Smooth muscle cell (in vitro differentiated cells): ENCODE measurements around the gene CIPC. TPM values are rescaled to one million over a fixed set of nuclear protein-coding genes. Genes with fewer than 3 reads are reported as not detected.
A peak's percentile ranks its signal among the peaks of the same experiment; 100 is the strongest.

Source experiments
- DNase-seq: peaks from one replicate; lab custom pipeline; 2025; ENCODE audit not compliant: unreplicated experiment; lab: John Stamatoyannopoulos, UW
- H2AFZ ChIP-seq: fragments of 200-600 bp; sonication (generic); 2 replicates; pipeline ENCODE4 v1.6.0; 2016; ENCODE audit warnings: antibody characterized with exemption, low read depth, mild to moderate bottlenecking
- H3F3A ChIP-seq: fragments of 200-600 bp; sonication (generic); 2 replicates; pipeline ENCODE4 v1.6.0; 2017; ENCODE audit warnings: antibody characterized with exemption, low read depth
- H3K27ac ChIP-seq: fragments of 200-600 bp; sonication (generic); 2 replicates; pipeline ENCODE4 v1.5.1; 2016; ENCODE audit warnings: low read depth, mild to moderate bottlenecking
- H3K27me3 ChIP-seq: fragments of 200-600 bp; sonication (generic); 2 replicates; pipeline ENCODE4 v1.6.1; 2016; ENCODE audit warnings: low read depth, mild to moderate bottlenecking
- H3K36me3 ChIP-seq: fragments of 200-600 bp; sonication (generic); 2 replicates; pipeline ENCODE4 v1.5.1; 2016; ENCODE audit warnings: low read depth
- H3K4me1 ChIP-seq: fragments of 200-600 bp; sonication (generic); 2 replicates; pipeline ENCODE4 v1.5.1; 2016; ENCODE audit warnings: low read depth
- H3K4me2 ChIP-seq: fragments of 200-600 bp; sonication (generic); 2 replicates; pipeline ENCODE4 v1.6.0; 2016; ENCODE audit warnings: mild to moderate bottlenecking
- H3K4me3 ChIP-seq: fragments of 200-600 bp; sonication (generic); 2 replicates; pipeline ENCODE4 v1.5.1; 2016; ENCODE audit warnings: mild to moderate bottlenecking
- H3K79me2 ChIP-seq: fragments of 200-600 bp; sonication (generic); 2 replicates; pipeline ENCODE4 v1.6.0; 2016; ENCODE audit warnings: low read depth, mild to moderate bottlenecking
- H3K9ac ChIP-seq: fragments of 200-600 bp; sonication (generic); 2 replicates; pipeline ENCODE4 v1.6.0; 2016; ENCODE audit warnings: low read depth
- H3K9me3 ChIP-seq: fragments of 200-600 bp; sonication (generic); replicated peaks from 2 replicates; pipeline ENCODE4 v1.5.1; 2016; ENCODE audit warnings: low read depth
- H4K20me1 ChIP-seq: fragments of 200-600 bp; sonication (generic); 2 replicates; pipeline ENCODE4 v1.6.0; 2016; ENCODE audit warnings: low read depth
- WGBS: methylation state at CpG from one replicate; pipeline ENCODE4 v1.1.7; 2016; ENCODE audit warnings: low lambda C conversion rate; 5-methylcytosine and 5-hydroxymethylcytosine counted together
- polyA plus RNA-seq: library from polyadenylated mRNA; unstranded; fragments of >200 nt; fragmentation: Nextera tagmentation; extraction: Ambion mirVana; gene quantifications from 2 replicates; pipeline ENCODE4 v1.2.1, GENCODE V29; 2016
- total RNA-seq: library from RNA; depleted of rRNA; stranded (reverse); fragments of >200 nt; gene quantifications from 2 replicates; pipeline ENCODE4 v1.2.3, GENCODE V29; 2014
- TF ChIP-seq, protein P1 (sequence below): fragments of 200-600 bp; sonication (generic); IDR thresholded peaks from 2 replicates; pipeline ENCODE4 v1.5.1; 2017; ENCODE audit warnings: borderline replicate concordance, mild to moderate bottlenecking, antibody characterized with exemption; ENCODE audit not compliant: insufficient read depth, poor library complexity, severe bottlenecking

Gene CIPC
- total and polyA plus RNA-seq, 2 experiments from 2014 or later = 3.6 to 15.1 TPM

DNA sequence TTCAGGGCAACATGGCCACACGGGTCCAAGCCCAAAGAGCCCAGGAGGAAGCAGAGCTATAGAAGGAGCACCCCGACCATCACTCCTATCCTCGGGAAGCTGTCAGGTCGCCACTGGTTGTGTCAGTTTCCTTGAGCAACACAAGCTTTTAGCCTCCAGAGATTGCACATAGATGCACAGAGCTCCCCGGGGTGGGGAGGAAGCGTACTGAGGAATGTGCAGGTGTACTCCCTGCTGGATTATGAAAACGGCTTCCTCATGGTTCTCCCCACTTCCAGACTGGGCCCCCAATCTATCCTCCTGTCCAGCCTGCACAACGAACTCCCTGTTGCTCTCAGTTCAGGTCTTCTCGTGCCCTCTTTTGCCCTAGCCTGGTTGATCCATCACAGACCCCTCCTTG lies 39.3 kb upstream of the CIPC start:
- H3K9me3 ChIP-seq = no peaks in the 10 kb centered on the region
- no peak overlapping the region for H3K4me3 ChIP-seq
- H4K20me1 ChIP-seq = no peaks in the 10 kb centered on the region
- no peaks in the 10 kb centered on the region for H3K4me1 ChIP-seq
- H3K36me3 ChIP-seq = no peaks in the 10 kb centered on the region
- H3K27me3 ChIP-seq = no peaks in the 10 kb centered on the region
- H3K4me2 ChIP-seq = peak overlapping the region; percentile 50
- H3K79me2 ChIP-seq = no peaks in the 10 kb centered on the region
- TF ChIP-seq, protein P1, sequence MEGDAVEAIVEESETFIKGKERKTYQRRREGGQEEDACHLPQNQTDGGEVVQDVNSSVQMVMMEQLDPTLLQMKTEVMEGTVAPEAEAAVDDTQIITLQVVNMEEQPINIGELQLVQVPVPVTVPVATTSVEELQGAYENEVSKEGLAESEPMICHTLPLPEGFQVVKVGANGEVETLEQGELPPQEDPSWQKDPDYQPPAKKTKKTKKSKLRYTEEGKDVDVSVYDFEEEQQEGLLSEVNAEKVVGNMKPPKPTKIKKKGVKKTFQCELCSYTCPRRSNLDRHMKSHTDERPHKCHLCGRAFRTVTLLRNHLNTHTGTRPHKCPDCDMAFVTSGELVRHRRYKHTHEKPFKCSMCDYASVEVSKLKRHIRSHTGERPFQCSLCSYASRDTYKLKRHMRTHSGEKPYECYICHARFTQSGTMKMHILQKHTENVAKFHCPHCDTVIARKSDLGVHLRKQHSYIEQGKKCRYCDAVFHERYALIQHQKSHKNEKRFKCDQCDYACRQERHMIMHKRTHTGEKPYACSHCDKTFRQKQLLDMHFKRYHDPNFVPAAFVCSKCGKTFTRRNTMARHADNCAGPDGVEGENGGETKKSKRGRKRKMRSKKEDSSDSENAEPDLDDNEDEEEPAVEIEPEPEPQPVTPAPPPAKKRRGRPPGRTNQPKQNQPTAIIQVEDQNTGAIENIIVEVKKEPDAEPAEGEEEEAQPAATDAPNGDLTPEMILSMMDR = no peak
- H3K27ac ChIP-seq = peak overlapping the region; percentile 71
- no peaks in the 10 kb centered on the region for H3F3A ChIP-seq
- 90% methylated on average over 9 of the region's 9 CpGs for WGBS
- H3K9ac ChIP-seq = peak overlapping the region; percentile 47
- no peak for DNase-seq
- H2AFZ ChIP-seq = no peak overlapping the region

DNA sequence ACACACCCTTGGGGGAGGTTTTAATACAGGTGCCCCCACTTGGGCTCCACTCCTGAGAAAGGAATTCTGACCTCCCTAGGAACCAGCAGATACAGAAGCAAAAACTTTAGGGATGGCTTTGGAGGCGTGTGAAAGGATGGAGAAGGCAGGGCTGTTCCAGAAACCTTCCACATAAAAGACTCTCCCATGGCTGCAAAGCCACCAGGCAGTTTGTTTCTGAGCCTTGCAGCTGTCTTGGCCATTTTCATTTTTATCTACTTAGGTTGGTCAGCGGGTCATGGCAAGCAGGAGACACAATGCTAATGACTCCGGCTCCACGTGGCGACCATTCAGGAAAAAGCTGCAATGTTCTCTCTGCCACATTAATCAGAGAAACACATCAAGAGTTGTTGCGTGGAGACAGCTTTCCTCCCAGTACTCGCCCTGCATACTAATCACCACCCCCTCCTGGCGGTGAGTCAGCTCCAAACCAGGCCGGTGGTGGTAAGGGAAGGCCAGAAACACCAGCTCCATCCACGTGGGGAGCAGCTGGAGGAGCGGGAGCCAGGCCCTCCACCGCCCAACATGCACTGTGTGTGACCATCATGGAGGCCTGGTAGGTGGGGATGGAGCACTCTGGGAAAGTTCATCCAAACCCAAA lies 38.7 kb upstream of the CIPC start:
- TF ChIP-seq, protein P1 = peak; percentile 33
- H3K9me3 ChIP-seq = no peaks in the 10 kb centered on the region
- no peaks in the 10 kb centered on the region for H3K27me3 ChIP-seq
- H3K27ac ChIP-seq = peak overlapping the region; percentile 71
- peak overlapping the region; percentile 50 for H3K4me2 ChIP-seq
- H3F3A ChIP-seq = no peaks in the 10 kb centered on the region
- H3K36me3 ChIP-seq = no peaks in the 10 kb centered on the region
- no peaks in the 10 kb centered on the region for H3K79me2 ChIP-seq
- H3K9ac ChIP-seq = peak overlapping the region; percentile 47
- no peaks in the 10 kb centered on the region for H3K4me1 ChIP-seq
- no peaks in the 10 kb centered on the region for H4K20me1 ChIP-seq
- H3K4me3 ChIP-seq = no peak overlapping the region
- peak; percentile 36 for DNase-seq
- WGBS = 11% methylated on average over 12 of the region's 12 CpGs
- H2AFZ ChIP-seq = no peak overlapping the region

DNA sequence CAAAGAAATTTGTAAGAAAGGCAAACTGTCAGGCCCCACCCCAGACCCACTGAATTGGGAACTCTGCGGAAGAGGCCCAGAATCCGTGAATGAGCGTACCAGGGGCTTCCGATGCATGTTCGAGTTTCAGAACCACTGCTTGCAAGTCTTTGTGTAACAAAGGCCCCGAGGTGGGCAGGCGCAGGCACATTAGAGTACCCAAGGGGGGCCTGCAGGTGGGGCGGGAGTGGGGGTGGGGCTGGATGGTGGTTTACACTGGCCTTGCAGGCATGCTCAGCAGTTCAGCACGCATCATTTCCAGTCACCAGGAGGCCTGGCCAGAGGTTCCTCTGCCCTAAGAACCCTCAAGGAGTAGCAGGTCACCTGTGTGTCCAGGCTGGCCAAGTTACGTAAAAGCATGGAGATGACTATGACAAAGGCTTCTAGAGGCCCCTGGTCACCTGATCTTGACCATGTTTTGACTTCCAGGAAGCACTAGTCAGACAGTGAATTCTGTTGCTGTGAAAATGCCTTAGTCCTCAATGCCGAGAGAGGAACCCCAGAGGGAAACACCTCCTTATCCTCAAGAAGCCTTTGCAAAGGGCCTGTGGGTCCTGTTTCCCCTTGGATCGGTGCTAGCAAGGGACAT lies 36.3 kb upstream of the CIPC start:
- Histone ChIP-seq H2AFZ (no peak overlapping the region), H3K27me3 (no peaks in the 10 kb centered on the region), H3K4me1 (no peaks in the 10 kb centered on the region), H3K4me3 (no peak overlapping the region), H3K9me3 (no peaks in the 10 kb centered on the region), H3F3A (no peaks in the 10 kb centered on the region), H3K27ac (no peak overlapping the region), H3K4me2 (no peak overlapping the region), H3K36me3 (no peaks in the 10 kb centered on the region), H4K20me1 (no peaks in the 10 kb centered on the region), H3K79me2 (no peaks in the 10 kb centered on the region), H3K9ac (no peak overlapping the region)
- no peak for DNase-seq
- WGBS = 87% methylated on average over 11 of the region's 12 CpGs
- TF ChIP-seq, protein P1 = no peak

DNA sequence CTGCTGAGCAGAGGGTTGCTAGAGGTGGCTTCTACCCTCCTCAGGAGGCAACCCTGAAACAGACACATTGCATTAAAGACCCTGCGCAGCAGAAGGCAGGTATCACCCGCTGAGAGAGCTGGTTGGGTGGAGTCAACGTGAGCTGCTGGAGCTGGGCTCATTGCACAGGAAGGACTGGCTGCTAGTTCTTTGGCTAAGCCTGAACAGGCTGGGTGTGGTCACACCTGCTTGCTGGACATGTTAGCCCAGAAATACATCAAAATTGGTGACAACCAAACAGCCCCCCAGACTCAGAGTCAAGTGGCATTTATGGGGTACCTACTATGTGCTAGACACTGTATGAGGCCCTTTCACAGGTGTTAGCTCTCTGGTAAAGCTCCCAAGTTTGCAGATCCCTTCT lies 35.8 kb upstream of the CIPC start:
- Histone ChIP-seq H4K20me1 (no peaks in the 10 kb centered on the region), H3K9me3 (no peaks in the 10 kb centered on the region), H3K4me3 (no peak overlapping the region), H3K27me3 (no peaks in the 10 kb centered on the region), H2AFZ (no peak overlapping the region), H3K79me2 (no peaks in the 10 kb centered on the region), H3K36me3 (no peaks in the 10 kb centered on the region), H3K4me2 (no peak overlapping the region), H3K27ac (no peak overlapping the region), H3F3A (no peaks in the 10 kb centered on the region), H3K9ac (no peak overlapping the region), H3K4me1 (no peaks in the 10 kb centered on the region)
- TF ChIP-seq, protein P1 = no peak
- DNase-seq = no peak
- 93% methylated on average over 3 of the region's 3 CpGs for WGBS
